ENCODE results near the gene SUGCT.

DNA sequence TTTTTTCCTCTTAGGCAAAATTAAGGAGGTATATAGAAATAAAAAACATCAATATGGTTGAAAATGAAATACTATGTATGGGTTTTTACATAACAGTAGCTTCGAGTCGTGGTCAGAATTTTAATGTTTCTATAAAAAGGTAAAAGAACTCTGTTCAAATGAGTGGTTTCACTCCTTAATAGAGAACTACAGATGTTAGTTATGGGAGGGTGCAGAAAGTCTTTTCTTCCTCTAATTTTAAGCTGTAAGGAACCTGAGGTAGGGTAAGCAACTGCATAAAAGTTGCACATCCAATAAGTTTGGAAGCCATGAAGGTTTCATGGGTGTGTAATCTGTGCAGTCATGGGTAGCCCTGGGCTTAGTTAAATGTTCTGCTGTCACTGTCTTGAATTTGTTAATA is 141.3 kb downstream of the SUGCT start:
- no peak for TF ChIP-seq POLR2A (IDR thresholded peaks at IDR 0.05)
- TF ChIP-seq, protein P1, sequence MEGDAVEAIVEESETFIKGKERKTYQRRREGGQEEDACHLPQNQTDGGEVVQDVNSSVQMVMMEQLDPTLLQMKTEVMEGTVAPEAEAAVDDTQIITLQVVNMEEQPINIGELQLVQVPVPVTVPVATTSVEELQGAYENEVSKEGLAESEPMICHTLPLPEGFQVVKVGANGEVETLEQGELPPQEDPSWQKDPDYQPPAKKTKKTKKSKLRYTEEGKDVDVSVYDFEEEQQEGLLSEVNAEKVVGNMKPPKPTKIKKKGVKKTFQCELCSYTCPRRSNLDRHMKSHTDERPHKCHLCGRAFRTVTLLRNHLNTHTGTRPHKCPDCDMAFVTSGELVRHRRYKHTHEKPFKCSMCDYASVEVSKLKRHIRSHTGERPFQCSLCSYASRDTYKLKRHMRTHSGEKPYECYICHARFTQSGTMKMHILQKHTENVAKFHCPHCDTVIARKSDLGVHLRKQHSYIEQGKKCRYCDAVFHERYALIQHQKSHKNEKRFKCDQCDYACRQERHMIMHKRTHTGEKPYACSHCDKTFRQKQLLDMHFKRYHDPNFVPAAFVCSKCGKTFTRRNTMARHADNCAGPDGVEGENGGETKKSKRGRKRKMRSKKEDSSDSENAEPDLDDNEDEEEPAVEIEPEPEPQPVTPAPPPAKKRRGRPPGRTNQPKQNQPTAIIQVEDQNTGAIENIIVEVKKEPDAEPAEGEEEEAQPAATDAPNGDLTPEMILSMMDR (IDR thresholded peaks at IDR 0.05) = no peak
- TF ChIP-seq EP300 (IDR thresholded peaks at IDR 0.05) = no peak
